ENCODE data around the gene TCF4. TPM values are rescaled to one million over a fixed set of nuclear protein-coding genes. Genes with fewer than 3 reads are reported as not detected.

Gene TCF4
- total and polyA plus RNA-seq, 2 donors: 12.7 to 36.6 TPM

DNA sequence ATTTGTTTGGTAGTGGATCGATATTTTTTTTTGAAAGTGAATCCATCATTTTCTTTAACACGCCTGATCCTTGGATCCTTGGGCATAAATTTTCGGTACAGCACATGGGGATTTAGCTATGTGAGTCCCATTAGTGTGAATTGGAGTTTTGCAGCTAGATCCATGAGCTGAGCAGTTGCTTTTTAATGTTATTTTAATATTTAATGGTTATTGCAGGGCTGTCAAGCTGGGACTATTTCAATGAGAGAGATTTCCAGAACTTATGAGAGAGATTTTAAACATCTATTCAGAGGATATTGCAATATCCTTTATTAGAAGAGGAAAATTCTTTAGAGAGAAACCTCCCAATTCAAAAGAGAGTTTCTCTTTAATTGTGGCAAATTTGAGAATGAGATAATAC lies 35.6 kb upstream of the TCF4 start:
- 98% methylated on average over 3 of the region's 3 CpGs for WGBS
- Histone ChIP-seq H3K4me3 (ENCODE audit: low read length in 2 of 2) (no peak overlapping the region), H3K27me3 (ENCODE audit: control insufficient read depth in 2 of 2, insufficient read depth in 1 of 2, low read length in 1 of 2) (no peaks in the 10 kb centered on the region), H3K27ac (ENCODE audit: low read depth in 1 of 2, low read length in 1 of 2) (no peak overlapping the region), H3K9me3 (ENCODE audit: control insufficient read depth in 2 of 2, insufficient read depth in 1 of 2, low read length in 1 of 2) (no peaks in the 10 kb centered on the region), H3K36me3 (ENCODE audit: control insufficient read depth in 2 of 2, insufficient read depth in 2 of 2, low read length in 1 of 2) (no peaks in the 10 kb centered on the region), H3K4me1 (ENCODE audit: control insufficient read depth in 2 of 2, insufficient read depth in 2 of 2, low read length in 2 of 2) (no peaks in the 10 kb centered on the region)
- DNase-seq (ENCODE audit: low read depth in 6 of 9, low spot score in 9 of 9): no peak

- Histone ChIP-seq H3K27me3 (ENCODE audit: control insufficient read depth in 2 of 2, insufficient read depth in 1 of 2, low read length in 1 of 2) (no peaks in the 10 kb centered on the region), H3K4me1 (ENCODE audit: control insufficient read depth in 2 of 2, insufficient read depth in 2 of 2, low read length in 2 of 2) (no peaks in the 10 kb centered on the region), H3K9me3 (ENCODE audit: control insufficient read depth in 2 of 2, insufficient read depth in 1 of 2, low read length in 1 of 2) (no peaks in the 10 kb centered on the region), H3K27ac (ENCODE audit: low read depth in 1 of 2, low read length in 1 of 2) (no peak overlapping the region), H3K36me3 (ENCODE audit: control insufficient read depth in 2 of 2, insufficient read depth in 2 of 2, low read length in 1 of 2) (no peaks in the 10 kb centered on the region), H3K4me3 (ENCODE audit: low read length in 2 of 2) (no peak overlapping the region)
- 97% methylated on average over 2 of the region's 2 CpGs for WGBS
- no peak for DNase-seq (ENCODE audit: low read depth in 6 of 9, low spot score in 9 of 9)
Measured at GRCh38 chr18:55610506-55610905, 22.5 kb upstream of the TCF4 start.

DNA sequence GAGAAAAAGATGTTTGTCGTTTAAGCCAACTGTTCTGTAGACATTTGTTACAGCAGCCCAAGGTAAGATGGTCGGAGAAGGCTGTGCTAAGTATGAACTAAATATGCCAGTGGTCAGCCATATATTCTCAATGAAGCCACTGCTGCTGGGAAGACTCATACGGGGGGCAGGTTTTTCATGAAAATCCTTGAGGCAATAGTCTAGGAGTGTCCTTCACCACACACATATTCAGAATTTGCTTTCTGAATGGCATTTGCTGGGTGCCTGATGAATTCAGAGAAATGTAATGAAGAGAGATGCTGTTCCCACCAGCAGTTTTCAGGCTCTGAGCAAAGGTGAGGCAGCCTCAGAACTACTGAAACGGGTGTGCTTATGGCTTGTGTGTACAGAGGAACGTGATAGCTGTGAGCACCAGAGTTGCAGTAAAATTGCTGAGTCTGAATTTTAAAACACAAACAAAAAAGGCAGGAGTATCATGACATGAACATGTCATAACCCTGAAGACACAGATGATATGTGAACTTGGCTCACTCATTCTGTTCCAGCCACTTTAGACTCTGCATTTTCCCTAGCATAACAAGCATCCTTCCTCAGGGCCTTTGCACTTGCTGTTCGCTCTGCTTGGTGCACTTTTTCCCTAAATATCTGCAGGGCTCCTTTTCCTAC lies 21.3 kb upstream of the TCF4 start:
- WGBS: 96% methylated on average over 6 of the region's 6 CpGs
- DNase-seq (ENCODE audit: low read depth in 6 of 9, low spot score in 9 of 9): no peak
- Histone ChIP-seq H3K27ac (ENCODE audit: low read depth in 1 of 2, low read length in 1 of 2) (no peak overlapping the region), H3K4me1 (ENCODE audit: control insufficient read depth in 2 of 2, insufficient read depth in 2 of 2, low read length in 2 of 2) (no peaks in the 10 kb centered on the region), H3K36me3 (ENCODE audit: control insufficient read depth in 2 of 2, insufficient read depth in 2 of 2, low read length in 1 of 2) (no peaks in the 10 kb centered on the region), H3K27me3 (ENCODE audit: control insufficient read depth in 2 of 2, insufficient read depth in 1 of 2, low read length in 1 of 2) (no peaks in the 10 kb centered on the region), H3K9me3 (ENCODE audit: control insufficient read depth in 2 of 2, insufficient read depth in 1 of 2, low read length in 1 of 2) (no peaks in the 10 kb centered on the region), H3K4me3 (ENCODE audit: low read length in 2 of 2) (no peak overlapping the region)

DNA sequence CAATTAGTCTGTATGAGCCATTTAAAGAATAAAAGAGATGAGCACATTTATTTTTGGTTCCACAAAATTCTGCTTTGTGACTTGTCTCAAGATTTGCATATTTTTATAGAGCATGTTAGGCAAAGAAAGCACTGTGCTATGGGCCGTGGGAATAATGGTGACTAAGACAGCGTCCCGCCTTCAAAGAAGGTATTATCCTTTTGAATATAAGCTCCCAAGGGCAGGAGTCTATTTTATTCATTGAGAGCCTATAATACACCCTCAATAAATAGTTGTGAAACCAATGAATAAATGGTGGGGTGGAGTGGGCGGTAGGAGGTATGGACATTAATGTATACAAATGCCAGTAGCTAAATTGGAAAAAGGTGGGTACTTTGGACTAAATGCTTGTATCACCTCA lies 20.5 kb upstream of the TCF4 start:
- WGBS: over 99% methylated on average over 4 of the region's 4 CpGs
- Histone ChIP-seq H3K27me3 (ENCODE audit: control insufficient read depth in 2 of 2, insufficient read depth in 1 of 2, low read length in 1 of 2) (no peaks in the 10 kb centered on the region), H3K4me3 (ENCODE audit: low read length in 2 of 2) (no peak overlapping the region), H3K9me3 (ENCODE audit: control insufficient read depth in 2 of 2, insufficient read depth in 1 of 2, low read length in 1 of 2) (no peaks in the 10 kb centered on the region), H3K4me1 (ENCODE audit: control insufficient read depth in 2 of 2, insufficient read depth in 2 of 2, low read length in 2 of 2) (no peaks in the 10 kb centered on the region), H3K36me3 (ENCODE audit: control insufficient read depth in 2 of 2, insufficient read depth in 2 of 2, low read length in 1 of 2) (no peaks in the 10 kb centered on the region), H3K27ac (ENCODE audit: low read depth in 1 of 2, low read length in 1 of 2) (no peak overlapping the region)
- DNase-seq (ENCODE audit: low read depth in 6 of 9, low spot score in 9 of 9): no peak

DNA sequence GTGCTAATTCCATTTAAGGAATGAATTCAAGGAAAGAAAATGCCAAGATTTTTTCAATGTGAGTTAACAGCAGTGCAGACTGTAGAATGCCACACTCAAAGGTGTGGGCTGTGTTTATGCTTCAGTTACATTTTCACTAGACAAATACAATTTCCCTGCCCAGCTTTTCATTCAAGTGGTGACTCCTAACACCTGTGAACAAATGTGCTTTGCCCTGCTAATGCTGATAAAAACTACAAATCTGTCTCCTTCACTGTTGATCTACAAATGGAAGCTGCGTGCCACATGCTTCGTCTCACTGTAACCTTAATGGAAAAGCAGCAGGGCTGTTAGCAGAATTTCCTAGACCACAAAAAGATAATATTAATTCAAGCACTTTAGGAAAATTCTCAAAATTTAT lies 19.8 kb upstream of the TCF4 start:
- Histone ChIP-seq H3K36me3 (ENCODE audit: control insufficient read depth in 2 of 2, insufficient read depth in 2 of 2, low read length in 1 of 2) (no peaks in the 10 kb centered on the region), H3K27me3 (ENCODE audit: control insufficient read depth in 2 of 2, insufficient read depth in 1 of 2, low read length in 1 of 2) (no peaks in the 10 kb centered on the region), H3K4me3 (ENCODE audit: low read length in 2 of 2) (no peak overlapping the region), H3K27ac (ENCODE audit: low read depth in 1 of 2, low read length in 1 of 2) (no peak overlapping the region), H3K4me1 (ENCODE audit: control insufficient read depth in 2 of 2, insufficient read depth in 2 of 2, low read length in 2 of 2) (no peaks in the 10 kb centered on the region), H3K9me3 (ENCODE audit: control insufficient read depth in 2 of 2, insufficient read depth in 1 of 2, low read length in 1 of 2) (no peaks in the 10 kb centered on the region)
- 98% methylated on average over 2 of the region's 2 CpGs for WGBS
- no peak for DNase-seq (ENCODE audit: low read depth in 6 of 9, low spot score in 9 of 9)

- no peaks in the 10 kb centered on the region for H3K27me3 ChIP-seq (ENCODE audit: control insufficient read depth in 2 of 2, insufficient read depth in 1 of 2, low read length in 1 of 2)
- no peaks in the 10 kb centered on the region for H3K9me3 ChIP-seq (ENCODE audit: control insufficient read depth in 2 of 2, insufficient read depth in 1 of 2, low read length in 1 of 2)
- no peaks in the 10 kb centered on the region for H3K36me3 ChIP-seq (ENCODE audit: control insufficient read depth in 2 of 2, insufficient read depth in 2 of 2, low read length in 1 of 2)
- no peak for DNase-seq (ENCODE audit: low read depth in 6 of 9, low spot score in 9 of 9)
- no peaks in the 10 kb centered on the region for H3K4me1 ChIP-seq (ENCODE audit: control insufficient read depth in 2 of 2, insufficient read depth in 2 of 2, low read length in 2 of 2)
- H3K27ac ChIP-seq (ENCODE audit: low read depth in 1 of 2, low read length in 1 of 2): no peak overlapping the region
- 91% methylated on average over 7 of the region's 7 CpGs for WGBS
- H3K4me3 ChIP-seq (ENCODE audit: low read length in 2 of 2): no peak overlapping the region
Measured at GRCh38 chr18:55605733-55606338, 17.8 kb upstream of the TCF4 start.

DNA sequence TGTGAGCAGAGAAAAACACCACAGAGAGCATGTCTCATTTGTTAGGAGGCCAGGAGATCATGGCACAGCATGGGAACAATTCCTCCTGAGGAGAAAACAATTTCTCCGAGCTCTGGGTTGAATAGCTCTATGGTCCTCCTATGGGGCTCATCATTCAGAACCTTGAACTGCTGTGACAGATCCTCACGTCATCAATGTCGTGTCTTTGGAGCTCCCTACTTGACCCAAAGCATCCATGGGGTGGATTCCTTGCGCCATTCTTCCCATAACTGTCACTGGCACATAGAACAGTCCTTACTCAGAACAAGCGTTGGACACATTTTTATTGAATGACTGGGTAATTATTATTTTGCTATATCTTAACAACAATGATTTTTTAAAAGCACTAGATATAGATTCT lies 15.8 kb upstream of the TCF4 start:
- Histone ChIP-seq H3K27ac (ENCODE audit: low read depth in 1 of 2, low read length in 1 of 2) (no peak overlapping the region), H3K4me1 (ENCODE audit: control insufficient read depth in 2 of 2, insufficient read depth in 2 of 2, low read length in 2 of 2) (no peaks in the 10 kb centered on the region), H3K4me3 (ENCODE audit: low read length in 2 of 2) (no peak overlapping the region), H3K9me3 (ENCODE audit: control insufficient read depth in 2 of 2, insufficient read depth in 1 of 2, low read length in 1 of 2) (no peaks in the 10 kb centered on the region), H3K27me3 (ENCODE audit: control insufficient read depth in 2 of 2, insufficient read depth in 1 of 2, low read length in 1 of 2) (no peaks in the 10 kb centered on the region), H3K36me3 (ENCODE audit: control insufficient read depth in 2 of 2, insufficient read depth in 2 of 2, low read length in 1 of 2) (no peaks in the 10 kb centered on the region)
- 96% methylated on average over 5 of the region's 5 CpGs for WGBS
- DNase-seq (ENCODE audit: low read depth in 6 of 9, low spot score in 9 of 9): no peak

DNA sequence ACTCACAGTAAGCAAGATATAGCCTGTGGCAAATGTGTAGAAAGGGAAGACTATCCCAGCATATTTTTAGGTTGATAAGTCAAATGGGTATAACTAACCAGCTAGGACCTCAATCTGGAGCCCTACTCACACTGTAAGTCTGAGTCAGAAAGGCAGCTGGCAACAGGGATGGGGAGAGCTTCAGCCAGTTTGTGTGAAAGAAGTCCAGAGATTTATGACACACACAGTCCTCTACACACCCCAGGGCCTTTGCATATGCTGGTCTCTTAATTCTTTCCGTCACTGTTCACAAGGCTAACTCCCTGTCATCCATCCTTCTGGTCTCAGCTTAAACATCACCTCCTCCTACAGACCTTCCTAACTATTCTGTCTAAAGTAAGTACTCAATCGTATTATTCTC lies 5.9 kb upstream of the TCF4 start:
- no peak overlapping the region for H3K27ac ChIP-seq (ENCODE audit: low read depth in 1 of 2, low read length in 1 of 2)
- H3K27me3 ChIP-seq (ENCODE audit: control insufficient read depth in 2 of 2, insufficient read depth in 1 of 2, low read length in 1 of 2): no peaks in the 10 kb centered on the region
- no peak overlapping the region for H3K4me3 ChIP-seq (ENCODE audit: low read length in 2 of 2)
- no peak for DNase-seq (ENCODE audit: low read depth in 6 of 9, low spot score in 9 of 9)
- 100% methylated on average over 2 of the region's 2 CpGs for whole genome bisulfite sequencing
- peaks cover 0 to 3% of the 10 kb centered on the region in 2 donors for H3K9me3 ChIP-seq (ENCODE audit: control insufficient read depth in 2 of 2, insufficient read depth in 1 of 2, low read length in 1 of 2)
- H3K36me3 ChIP-seq (ENCODE audit: control insufficient read depth in 2 of 2, insufficient read depth in 2 of 2, low read length in 1 of 2): no peaks in the 10 kb centered on the region
- peaks cover 0 to 6% of the 10 kb centered on the region in 2 donors for H3K4me1 ChIP-seq (ENCODE audit: control insufficient read depth in 2 of 2, insufficient read depth in 2 of 2, low read length in 2 of 2)

- Histone ChIP-seq H3K27ac (ENCODE audit: low read depth in 1 of 2, low read length in 1 of 2) (no peak overlapping the region), H3K4me1 (ENCODE audit: control insufficient read depth in 2 of 2, insufficient read depth in 2 of 2, low read length in 2 of 2) (peaks cover 2 to 6% of the 10 kb centered on the region in 2 donors), H3K4me3 (ENCODE audit: low read length in 2 of 2) (no peak overlapping the region), H3K27me3 (ENCODE audit: control insufficient read depth in 2 of 2, insufficient read depth in 1 of 2, low read length in 1 of 2) (no peaks in the 10 kb centered on the region), H3K36me3 (ENCODE audit: control insufficient read depth in 2 of 2, insufficient read depth in 2 of 2, low read length in 1 of 2) (no peaks in the 10 kb centered on the region), H3K9me3 (ENCODE audit: control insufficient read depth in 2 of 2, insufficient read depth in 1 of 2, low read length in 1 of 2) (peaks cover 0 to 3% of the 10 kb centered on the region in 2 donors)
- DNase-seq (ENCODE audit: low read depth in 6 of 9, low spot score in 9 of 9): no peak
- WGBS: 89% methylated on average over 4 of the region's 4 CpGs
Measured at GRCh38 chr18:55592572-55592971, 4.6 kb upstream of the TCF4 start.

All from thymus (tissue), 11 donors.